Parathyroid adenoma (tissue), 2 donors: ENCODE data around the gene SOWAHC.

Experiments used
- H2AFZ ChIP-seq: fragments of 300-600 bp; sonication (generic); one replicate; pipeline ENCODE4 v1.7.0; 2017; ENCODE audit warnings: antibody characterized with exemption, mild to moderate bottlenecking
- H3K27ac ChIP-seq: fragments of 300-600 bp; sonication (generic); one replicate; pipeline ENCODE4 v1.7.0; 2017
- H3K27me3 ChIP-seq: fragments of 300-600 bp; sonication (generic); one replicate; pipeline ENCODE4 v1.7.0; 2017; ENCODE audit warnings: low read length; ENCODE audit not compliant: control insufficient read depth, insufficient read depth
- H3K36me3 ChIP-seq: fragments of 300-600 bp; sonication (generic); one replicate; pipeline ENCODE4 v1.7.0; 2017; ENCODE audit warnings: low read length; ENCODE audit not compliant: control insufficient read depth, insufficient read depth
- H3K4me1 ChIP-seq: fragments of 300-600 bp; sonication (generic); one replicate; pipeline ENCODE4 v1.7.0; 2017; ENCODE audit warnings: control low read depth
- H3K4me2 ChIP-seq: fragments of 300-600 bp; sonication (generic); one replicate; pipeline ENCODE4 v1.7.0; 2017; ENCODE audit warnings: low read length
- H3K4me3 ChIP-seq: fragments of 300-600 bp; sonication (generic); one replicate; pipeline ENCODE4 v1.7.0; 2017; ENCODE audit warnings: low read depth, low read length
- H3K79me2 ChIP-seq: fragments of 300-600 bp; sonication (generic); one replicate; pipeline ENCODE4 v1.7.0; 2017; ENCODE audit warnings: control low read depth
- H3K9ac ChIP-seq: fragments of 300-600 bp; sonication (generic); one replicate; pipeline ENCODE4 v1.7.0; 2017; ENCODE audit warnings: mild to moderate bottlenecking
- H3K9me3 ChIP-seq: fragments of 300-600 bp; sonication (generic); one replicate; pipeline ENCODE4 v1.7.0; 2017; ENCODE audit warnings: low read length; ENCODE audit not compliant: control insufficient read depth
- TF ChIP-seq, protein P1 (sequence below): fragments of 300-600 bp; sonication (generic); IDR thresholded peaks from one replicate; pipeline ENCODE4 v1.7.0; 2017; ENCODE audit warnings: antibody characterized with exemption, mild to moderate bottlenecking
- donor health status: primary hyperparathyroidism.

The SOWAHC gene

DNA sequence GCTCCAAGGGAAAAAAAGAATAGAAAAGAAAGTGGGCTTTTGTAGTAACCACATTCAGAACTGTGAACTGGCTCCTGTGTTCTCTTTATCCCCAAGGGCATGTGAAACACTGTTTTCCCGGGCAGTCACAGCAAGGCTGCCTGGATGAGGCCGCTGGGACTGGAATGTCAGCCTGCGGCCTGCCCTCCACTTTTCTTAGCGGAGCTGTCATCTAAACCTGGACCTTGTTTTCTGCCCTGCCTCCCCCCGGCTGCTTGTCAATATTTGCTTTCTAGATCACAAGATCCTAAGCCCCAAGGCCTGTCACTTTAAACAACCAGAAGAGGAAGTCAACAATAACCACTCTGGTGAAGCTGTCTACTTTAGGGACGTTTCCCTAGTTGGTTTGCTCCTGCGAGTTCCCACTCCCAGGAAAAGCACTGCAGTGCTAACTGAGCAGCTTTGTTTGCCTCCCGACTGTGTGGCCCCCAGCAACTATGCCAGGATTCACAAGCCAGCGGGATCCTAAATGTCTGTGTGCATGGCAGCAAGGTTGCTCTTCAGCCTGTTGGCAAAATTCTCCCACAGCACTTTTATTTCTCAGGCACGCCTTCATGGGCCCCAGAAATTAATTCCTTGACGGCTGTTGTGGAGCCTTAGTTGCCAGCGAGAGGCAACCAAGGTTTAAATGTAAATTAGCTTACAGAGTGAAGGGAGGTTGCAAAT lies 30.6 kb downstream of the SOWAHC start:
- H3K27me3 ChIP-seq = no peaks in the 10 kb centered on the region
- no peaks in the 10 kb centered on the region for H3K36me3 ChIP-seq
- no peak overlapping the region for H3K9ac ChIP-seq
- no peaks in the 10 kb centered on the region for H3K9me3 ChIP-seq
- H3K79me2 ChIP-seq = no peaks in the 10 kb centered on the region
- H2AFZ ChIP-seq = no peak overlapping the region
- no peak overlapping the region for H3K4me2 ChIP-seq
- H3K27ac ChIP-seq = no peak overlapping the region
- no peaks in the 10 kb centered on the region for H3K4me1 ChIP-seq
- TF ChIP-seq, protein P1, sequence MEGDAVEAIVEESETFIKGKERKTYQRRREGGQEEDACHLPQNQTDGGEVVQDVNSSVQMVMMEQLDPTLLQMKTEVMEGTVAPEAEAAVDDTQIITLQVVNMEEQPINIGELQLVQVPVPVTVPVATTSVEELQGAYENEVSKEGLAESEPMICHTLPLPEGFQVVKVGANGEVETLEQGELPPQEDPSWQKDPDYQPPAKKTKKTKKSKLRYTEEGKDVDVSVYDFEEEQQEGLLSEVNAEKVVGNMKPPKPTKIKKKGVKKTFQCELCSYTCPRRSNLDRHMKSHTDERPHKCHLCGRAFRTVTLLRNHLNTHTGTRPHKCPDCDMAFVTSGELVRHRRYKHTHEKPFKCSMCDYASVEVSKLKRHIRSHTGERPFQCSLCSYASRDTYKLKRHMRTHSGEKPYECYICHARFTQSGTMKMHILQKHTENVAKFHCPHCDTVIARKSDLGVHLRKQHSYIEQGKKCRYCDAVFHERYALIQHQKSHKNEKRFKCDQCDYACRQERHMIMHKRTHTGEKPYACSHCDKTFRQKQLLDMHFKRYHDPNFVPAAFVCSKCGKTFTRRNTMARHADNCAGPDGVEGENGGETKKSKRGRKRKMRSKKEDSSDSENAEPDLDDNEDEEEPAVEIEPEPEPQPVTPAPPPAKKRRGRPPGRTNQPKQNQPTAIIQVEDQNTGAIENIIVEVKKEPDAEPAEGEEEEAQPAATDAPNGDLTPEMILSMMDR = no peak
- no peak overlapping the region for H3K4me3 ChIP-seq

DNA sequence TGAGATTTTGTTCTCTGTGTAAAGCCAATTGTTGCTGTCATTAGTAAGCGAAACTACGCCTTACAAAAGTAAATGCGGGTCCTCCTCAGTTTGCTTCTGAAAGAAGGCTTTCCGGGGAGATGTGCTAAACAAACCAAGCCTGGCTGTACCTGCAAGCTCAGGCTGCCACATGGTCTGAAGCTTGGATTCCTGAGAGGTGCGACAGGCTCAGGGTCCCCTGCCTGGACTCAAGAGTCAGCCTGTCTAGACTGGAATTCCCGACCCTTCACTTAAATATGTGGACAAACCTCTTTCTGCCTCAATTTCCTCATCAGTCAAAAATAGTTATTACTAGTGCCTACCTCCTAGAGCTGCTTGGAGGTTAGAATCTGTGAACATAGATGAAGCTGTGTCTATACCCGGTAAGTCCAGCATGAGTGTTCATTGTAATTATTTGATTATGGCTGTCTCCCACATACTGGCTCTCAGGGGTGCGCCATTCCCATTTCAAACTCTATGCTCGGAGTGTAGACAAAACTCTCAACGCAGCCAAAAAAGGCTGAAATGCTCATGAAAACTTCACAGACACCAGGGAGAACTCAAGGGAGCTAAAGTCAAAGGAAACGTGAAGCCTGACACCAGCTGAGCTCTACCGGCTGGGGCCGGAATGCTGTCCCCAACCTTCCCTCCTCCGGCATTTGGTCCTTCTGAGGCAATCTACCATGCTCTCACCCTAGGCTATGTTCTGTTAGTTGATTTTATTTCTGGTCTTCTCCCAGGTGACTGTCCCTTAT lies 31.4 kb downstream of the SOWAHC start:
- TF ChIP-seq, protein P1 = no peak
- Histone ChIP-seq H3K27me3 (no peaks in the 10 kb centered on the region), H3K4me1 (no peaks in the 10 kb centered on the region), H3K27ac (no peak overlapping the region), H3K9me3 (no peaks in the 10 kb centered on the region), H3K36me3 (no peaks in the 10 kb centered on the region), H2AFZ (no peak overlapping the region), H3K4me3 (no peak overlapping the region), H3K4me2 (no peak overlapping the region), H3K9ac (no peak overlapping the region), H3K79me2 (no peaks in the 10 kb centered on the region)

DNA sequence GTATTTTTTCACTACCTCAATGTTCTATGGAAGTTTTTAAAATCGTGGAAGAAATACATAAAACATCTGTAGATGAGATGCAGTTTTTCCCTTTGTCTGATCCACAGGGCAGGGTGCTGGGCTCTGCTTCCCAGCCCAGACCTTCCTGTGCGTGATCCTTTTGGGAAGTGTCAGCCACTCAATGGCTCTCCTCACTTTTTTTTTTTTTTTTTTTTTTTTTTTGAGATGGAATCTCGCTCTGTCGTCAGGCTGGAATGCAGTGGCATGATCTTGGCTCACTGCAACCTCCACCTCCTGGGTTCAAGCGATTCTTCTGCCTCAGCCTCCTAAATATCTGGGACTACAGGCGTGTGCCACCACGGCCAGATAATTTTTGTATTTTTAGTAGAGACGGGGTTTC lies 32.8 kb downstream of the SOWAHC start:
- TF ChIP-seq, protein P1 = no peak
- Histone ChIP-seq H3K4me1 (no peaks in the 10 kb centered on the region), H3K27me3 (no peaks in the 10 kb centered on the region)

DNA sequence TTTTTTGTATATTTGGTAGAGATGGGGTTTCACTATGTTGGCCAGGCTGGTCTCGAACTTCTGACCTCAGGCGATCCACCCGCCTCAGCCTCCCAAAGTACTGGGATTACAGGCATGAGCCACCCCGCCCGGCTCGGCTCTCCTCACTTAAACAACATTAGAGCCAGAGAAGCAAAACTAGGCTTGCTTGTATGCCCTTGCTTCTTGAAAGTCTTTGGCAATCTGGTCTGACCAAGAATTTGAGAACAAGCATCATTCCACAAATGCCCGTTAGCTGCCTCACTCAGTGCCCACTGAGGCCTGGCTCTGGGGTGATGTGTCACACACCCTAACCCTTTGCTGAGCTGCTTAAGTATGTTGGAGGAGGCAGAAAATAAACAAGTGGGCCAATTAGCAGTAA lies 33.5 kb downstream of the SOWAHC start:
- H3K9ac ChIP-seq = no peak overlapping the region
- H3K27me3 ChIP-seq = no peaks in the 10 kb centered on the region
- TF ChIP-seq, protein P1 = no peak
- no peak overlapping the region for H3K27ac ChIP-seq
- H2AFZ ChIP-seq = no peak overlapping the region
- H3K4me1 ChIP-seq = no peaks in the 10 kb centered on the region
- no peak overlapping the region for H3K4me3 ChIP-seq
- H3K79me2 ChIP-seq = no peaks in the 10 kb centered on the region
- H3K9me3 ChIP-seq = no peaks in the 10 kb centered on the region
- no peak overlapping the region for H3K4me2 ChIP-seq
- H3K36me3 ChIP-seq = no peaks in the 10 kb centered on the region

More for the DNA sequence above, 32.8 kb downstream of the SOWAHC start:
- Histone ChIP-seq H2AFZ (no peak overlapping the region), H3K79me2 (no peaks in the 10 kb centered on the region), H3K4me3 (no peak overlapping the region), H3K4me2 (no peak overlapping the region), H3K9me3 (no peaks in the 10 kb centered on the region), H3K27ac (no peak overlapping the region), H3K9ac (no peak overlapping the region), H3K36me3 (no peaks in the 10 kb centered on the region)
